SU-DHL-6 (cell line): ENCODE data around the gene ATRN.

Experiments used
- EZH2phosphoT487 ChIP-seq: fragments of 200-600 bp; sonication (generic), shearing (Covaris generic); conservative IDR thresholded peaks from 2 replicates; pipeline ENCODE4 v1.6.1; 2018; ENCODE audit warnings: mild to moderate bottlenecking, antibody characterized with exemption, low read length, moderate library complexity, mixed read lengths
- TF ChIP-seq, protein P1 (sequence below): fragments of 200-600 bp; sonication (generic); IDR thresholded peaks from one replicate; pipeline ENCODE4 v1.5.1; 2017; ENCODE audit warnings: antibody characterized with exemption, mild to moderate bottlenecking, low read length, moderate library complexity; ENCODE audit not compliant: insufficient read depth, poor library complexity, severe bottlenecking

GRCh38 chr20:3541887-3542721 is 71.3 kb downstream of the ATRN start:
- TF ChIP-seq, protein P1, sequence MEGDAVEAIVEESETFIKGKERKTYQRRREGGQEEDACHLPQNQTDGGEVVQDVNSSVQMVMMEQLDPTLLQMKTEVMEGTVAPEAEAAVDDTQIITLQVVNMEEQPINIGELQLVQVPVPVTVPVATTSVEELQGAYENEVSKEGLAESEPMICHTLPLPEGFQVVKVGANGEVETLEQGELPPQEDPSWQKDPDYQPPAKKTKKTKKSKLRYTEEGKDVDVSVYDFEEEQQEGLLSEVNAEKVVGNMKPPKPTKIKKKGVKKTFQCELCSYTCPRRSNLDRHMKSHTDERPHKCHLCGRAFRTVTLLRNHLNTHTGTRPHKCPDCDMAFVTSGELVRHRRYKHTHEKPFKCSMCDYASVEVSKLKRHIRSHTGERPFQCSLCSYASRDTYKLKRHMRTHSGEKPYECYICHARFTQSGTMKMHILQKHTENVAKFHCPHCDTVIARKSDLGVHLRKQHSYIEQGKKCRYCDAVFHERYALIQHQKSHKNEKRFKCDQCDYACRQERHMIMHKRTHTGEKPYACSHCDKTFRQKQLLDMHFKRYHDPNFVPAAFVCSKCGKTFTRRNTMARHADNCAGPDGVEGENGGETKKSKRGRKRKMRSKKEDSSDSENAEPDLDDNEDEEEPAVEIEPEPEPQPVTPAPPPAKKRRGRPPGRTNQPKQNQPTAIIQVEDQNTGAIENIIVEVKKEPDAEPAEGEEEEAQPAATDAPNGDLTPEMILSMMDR: no peak
- no peak for TF ChIP-seq EZH2phosphoT487
